GM18499 (cell line): ENCODE results near the gene ARHGEF4.

ENCODE experiments used
- ATAC-seq: cut with Tn5 transposase; IDR thresholded peaks from one replicate; pipeline ENCODE4 v1.9.1; 2021; ENCODE audit warnings: moderate number of reproducible peaks; ENCODE audit not compliant: insufficient read depth, unreplicated experiment

ARHGEF4 gene

DNA sequence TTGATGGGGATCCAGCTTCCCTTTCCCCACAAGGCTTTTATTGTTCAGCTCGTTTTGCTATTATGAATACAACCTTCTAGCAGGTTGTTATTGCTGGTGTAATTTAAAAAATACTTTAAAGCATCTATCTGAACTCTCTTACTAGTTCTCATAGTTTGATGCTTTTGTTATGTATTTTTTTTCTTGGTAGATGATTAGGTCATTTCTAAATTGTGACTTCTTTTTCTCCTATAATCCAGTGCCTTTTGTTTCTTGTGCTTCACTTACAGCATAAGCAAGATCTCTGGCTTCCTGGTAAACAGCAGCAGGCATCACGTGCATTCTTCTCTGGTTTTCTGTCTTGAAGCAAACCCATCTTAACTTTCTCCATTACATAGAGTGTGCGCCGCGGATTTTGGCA lies 160.5 kb downstream of the ARHGEF4 start:
- no peak for ATAC-seq

- ATAC-seq, result no peak
These were observed 161.8 kb downstream of the ARHGEF4 start for GRCh38 chr2:130998561-130998960.

DNA sequence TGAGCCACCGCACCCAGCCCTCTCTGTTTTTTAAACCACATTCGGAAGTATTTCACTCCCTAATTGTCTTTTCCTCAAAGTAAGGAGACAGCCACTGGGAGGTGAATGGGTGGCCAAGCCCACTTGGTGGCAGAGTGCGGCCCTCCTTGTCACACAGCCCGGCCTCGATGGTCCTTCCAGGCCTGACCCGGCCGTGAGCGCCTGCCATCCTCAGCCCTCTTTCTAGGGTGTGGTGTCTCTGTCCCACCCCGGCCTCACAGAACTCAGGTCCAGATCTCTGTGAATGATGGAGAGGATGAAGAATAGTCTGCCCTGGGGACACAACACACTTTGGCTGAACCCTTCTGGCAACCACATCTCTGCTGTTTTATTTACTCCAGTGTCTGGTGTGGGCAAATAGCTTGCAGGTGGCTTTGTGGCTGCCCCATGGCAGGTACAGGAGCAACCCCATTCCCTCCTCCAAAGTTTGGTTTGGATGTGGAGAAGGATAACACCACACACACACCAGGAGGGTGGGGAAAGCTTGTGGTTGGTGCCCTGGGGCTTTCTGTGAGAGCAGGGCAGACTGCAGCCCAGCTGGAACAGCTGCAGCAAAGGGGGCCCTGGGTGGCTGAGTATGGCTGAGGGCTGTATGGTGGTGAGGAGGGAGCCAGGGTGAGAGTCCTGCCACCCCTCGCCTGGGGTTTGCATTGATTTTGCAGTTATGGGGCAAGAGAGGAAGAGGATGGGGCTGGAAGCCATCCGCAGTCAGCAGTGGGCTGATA lies 167.9 kb downstream of the ARHGEF4 start:
- no peak for ATAC-seq

DNA sequence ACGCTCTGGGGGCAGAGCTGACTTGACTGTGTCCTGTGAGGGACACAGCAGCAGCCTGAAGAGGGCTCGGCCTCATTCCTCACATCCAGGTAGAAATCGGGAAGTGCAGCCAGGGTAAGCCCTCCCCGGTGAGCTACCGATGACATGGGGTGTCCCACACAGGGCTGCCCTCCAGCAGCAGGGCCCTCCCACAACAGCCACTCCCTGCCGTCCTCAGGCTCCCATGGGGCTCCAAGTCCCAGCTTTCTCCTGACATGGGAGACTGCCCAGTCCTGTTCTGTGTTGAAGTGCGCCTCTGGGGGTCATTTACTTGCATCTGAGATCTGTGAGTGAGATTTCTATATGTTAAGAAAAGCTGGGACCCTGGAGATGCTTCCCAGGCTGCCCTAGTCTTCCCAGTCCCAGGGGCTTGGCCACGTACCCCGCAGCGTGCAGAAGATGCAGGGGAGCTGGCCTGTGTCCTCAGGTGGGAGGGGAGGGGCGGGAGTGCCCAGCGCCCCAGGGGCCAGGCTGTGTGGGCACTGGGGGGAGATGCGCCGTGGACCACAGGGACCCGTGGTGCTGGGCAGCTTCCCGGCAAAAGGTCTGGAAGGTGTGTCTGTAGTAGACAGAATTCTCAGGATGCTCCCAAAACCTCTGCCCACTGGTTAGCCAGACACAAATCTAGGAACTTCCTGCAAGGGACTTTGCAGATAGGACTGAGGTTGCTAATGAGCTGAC lies 168.7 kb downstream of the ARHGEF4 start:
- no peak for ATAC-seq

DNA sequence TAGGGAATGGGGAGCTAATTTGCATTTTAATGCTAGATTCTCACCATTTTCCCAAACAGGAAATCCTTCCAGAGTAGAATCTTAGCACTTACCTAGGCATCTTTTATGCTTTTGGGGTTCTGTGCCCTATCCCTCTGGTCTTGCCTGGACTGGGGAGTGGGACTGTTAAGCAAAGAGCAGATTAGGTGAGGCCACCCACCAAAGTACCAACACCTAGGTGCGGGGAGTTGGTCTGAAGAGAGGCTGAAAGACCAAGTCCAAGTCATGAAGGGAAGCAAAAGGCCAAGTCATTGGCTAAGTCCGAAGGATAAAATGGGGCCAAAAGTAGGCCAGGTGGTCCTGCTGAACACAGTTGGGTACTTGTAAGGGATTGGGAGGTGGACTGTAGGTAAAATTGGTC lies 169.8 kb downstream of the ARHGEF4 start:
- ATAC-seq, result no peak

GRCh38 chr2:131008967-131009366 lies 172.3 kb downstream of the ARHGEF4 start:
- ATAC-seq, result no peak

GRCh38 chr2:131009713-131010475 lies 173.2 kb downstream of the ARHGEF4 start:
- no peak for ATAC-seq

GRCh38 chr2:131010566-131010965 lies 173.9 kb downstream of the ARHGEF4 start:
- ATAC-seq, result no peak

- ATAC-seq, result no peak
These were observed 174.8 kb downstream of the ARHGEF4 start for GRCh38 chr2:131011486-131011885.

DNA sequence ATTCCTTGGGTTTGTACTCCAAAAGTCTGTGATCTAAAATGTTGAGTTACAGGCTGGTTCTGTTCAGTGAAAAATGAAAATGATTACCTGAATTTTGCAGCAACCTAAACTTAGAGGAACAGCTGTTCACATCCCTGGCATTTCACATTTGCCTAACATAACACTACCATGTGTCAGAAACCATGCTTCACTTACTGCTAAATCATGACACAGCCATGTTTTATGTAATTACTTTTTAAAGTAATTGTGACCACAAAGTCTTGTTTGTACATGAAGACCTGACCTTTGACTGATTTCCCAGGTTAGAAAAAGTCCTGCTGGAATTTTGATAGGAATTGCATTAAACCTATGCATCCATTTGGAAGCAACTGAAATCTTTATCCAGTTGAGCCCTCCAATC lies 177.4 kb downstream of the ARHGEF4 start:
- ATAC-seq, result no peak

DNA sequence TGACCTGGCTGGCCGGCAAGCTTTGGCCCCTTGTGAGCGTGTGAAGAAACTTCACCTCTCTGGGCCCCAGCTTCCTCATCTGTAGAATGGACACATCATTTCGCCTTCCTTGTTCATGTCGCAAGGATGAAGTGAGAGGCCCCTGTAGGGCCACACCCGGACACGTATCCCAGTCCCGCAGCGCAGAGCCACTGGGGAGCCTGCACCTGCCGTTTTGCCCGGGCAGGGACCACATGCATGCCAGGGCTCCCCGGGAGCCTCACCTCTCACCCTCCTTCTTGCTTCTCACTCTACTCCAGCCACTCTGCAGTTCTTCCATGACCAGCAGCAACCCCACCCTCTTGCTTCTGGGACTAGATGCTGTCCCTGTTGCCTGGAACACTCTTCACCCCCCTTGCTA lies 179.1 kb downstream of the ARHGEF4 start:
- no peak for ATAC-seq

GRCh38 chr2:131016826-131017741 lies 180.4 kb downstream of the ARHGEF4 start:
- ATAC-seq, result no peak

DNA sequence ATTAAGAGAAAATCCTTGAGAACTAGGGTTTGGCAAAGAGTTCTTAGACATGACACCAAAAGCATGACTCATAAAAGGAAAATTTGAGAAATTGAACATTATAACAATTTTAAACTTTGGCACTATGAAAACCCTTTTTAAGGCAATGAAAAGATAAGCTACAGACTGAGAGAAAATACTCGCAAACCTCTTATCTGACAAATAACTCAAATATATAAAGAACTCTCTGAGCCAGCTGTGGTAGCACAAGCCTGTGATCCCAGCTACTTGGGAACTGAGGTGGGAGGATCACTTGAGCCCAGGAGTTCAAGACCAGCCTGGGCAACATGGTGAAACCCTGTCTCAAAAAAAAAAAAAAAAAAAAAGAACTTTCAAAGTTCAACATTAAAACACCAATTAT lies 186.0 kb downstream of the ARHGEF4 start:
- no peak for ATAC-seq

DNA sequence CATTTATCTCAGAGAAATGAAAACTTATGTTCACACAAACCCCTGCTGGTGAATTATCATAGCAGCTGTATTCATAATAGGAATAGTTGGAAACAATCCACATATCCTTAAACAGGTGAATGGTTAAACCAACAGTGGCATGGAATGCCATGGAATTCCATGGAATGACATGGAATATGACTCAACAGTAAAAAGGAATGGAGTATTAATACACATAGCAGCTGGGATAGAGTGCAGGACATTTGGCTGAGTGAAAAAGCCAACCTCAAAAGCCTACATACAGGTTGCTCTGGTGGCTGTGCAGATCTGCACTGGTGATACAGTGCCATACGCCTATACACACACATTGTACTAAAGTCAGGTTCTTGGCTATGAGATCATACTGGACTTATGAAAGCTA lies 187.0 kb downstream of the ARHGEF4 start:
- ATAC-seq, result no peak

DNA sequence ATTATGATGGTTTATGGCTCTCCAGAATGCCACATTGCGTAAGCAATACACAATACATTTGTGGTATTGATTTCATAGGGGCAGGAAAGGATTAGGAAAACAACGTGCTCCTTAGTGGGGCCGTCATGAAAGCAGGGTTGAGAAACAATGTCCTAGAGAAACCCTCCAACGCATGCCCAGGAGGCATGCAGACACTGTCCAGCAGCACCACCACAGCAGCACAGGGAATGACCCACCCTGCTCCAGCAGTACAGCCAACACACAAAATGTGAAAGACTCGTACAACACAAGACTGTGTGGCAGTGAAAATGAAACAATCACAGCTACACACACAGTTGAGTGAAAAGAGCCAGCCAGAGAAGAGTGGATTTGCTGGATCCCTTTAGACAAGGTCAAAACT lies 190.2 kb downstream of the ARHGEF4 start:
- no peak for ATAC-seq

GRCh38 chr2:131027566-131028528 lies 191.1 kb downstream of the ARHGEF4 start:
- no peak for ATAC-seq

DNA sequence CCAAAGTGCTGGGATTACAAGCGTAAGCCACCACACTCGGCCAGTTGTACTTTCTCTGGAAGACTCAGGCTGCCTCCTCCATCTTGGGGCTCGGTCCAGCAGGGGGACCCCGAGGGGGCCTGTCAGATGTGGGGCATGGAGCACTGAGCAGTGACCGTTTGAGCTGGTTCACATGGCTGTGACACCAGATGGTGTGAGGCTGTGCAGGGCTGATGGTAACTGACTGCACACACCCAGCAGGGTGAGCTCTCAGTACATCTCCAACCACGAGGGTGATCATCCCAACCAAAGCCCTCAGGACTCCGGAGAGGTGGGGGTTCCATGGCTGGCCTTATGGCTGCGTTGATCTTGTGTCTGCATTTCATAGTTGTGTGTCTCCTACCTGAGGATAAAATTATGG lies 193.1 kb downstream of the ARHGEF4 start:
- ATAC-seq, result no peak

DNA sequence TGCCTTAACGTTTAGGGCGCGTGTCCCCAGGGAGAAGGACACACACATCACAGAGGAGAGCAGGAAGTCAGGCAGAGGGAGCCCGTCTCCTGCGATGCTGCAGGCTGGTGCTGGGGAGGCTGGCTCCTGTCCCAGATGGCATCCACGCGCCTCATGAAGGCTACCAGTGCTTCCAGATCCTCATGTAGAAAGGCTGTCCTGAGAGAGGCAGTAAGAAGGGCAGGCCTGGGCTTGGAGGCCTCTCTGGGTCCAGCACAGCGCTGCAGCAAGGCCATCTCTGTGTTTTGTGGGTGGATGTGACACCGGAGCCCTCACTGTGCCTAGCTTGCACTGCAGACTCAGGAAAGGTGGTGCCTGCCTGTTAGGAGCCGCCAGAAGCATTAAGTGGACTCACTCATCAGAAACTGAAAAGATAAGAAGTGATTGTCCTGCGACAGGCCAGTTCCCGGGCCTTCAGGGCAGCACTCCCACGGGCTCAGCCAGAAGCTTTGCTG lies 193.8 kb downstream of the ARHGEF4 start:
- ATAC-seq, result no peak

DNA sequence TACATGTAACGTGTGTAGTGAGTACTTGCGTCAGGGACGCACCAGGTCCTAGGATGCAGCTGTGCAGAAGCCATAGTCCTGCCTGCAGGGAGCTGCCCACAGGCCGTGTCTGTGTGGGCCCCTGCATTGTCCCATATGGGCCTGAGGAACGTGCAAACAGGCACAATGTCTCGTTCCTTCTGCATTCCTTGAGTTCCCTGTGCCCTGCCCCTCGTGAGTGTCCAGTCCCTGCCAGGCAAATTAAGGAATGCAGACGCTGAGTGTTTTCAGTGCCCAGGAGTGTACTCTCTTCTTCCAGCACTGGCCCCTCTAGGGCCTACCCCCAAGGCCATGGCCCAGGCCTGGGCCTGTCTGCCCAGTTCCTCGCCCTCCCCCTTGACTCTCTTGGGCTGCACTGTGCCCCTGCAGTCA lies 194.7 kb downstream of the ARHGEF4 start:
- no peak for ATAC-seq
